Measurements from ENCODE around the gene DENND1A. TPM values are rescaled to one million over a fixed set of nuclear protein-coding genes. Genes with fewer than 3 reads are reported as not detected.

The DENND1A gene
- total and polyA plus RNA-seq, 2 experiments from 2014 or later: 13.1 to 28.7 TPM

GRCh38 chr9:123543492-123543891 lies 386.4 kb downstream of the DENND1A start (continued):
- TF ChIP-seq CTCF (conservative IDR thresholded peaks at IDR 0.05; ENCODE audit: low read depth in 2 of 2) (no peak), POLR2AphosphoS5 (IDR thresholded peaks at IDR 0.05; ENCODE audit: low read depth) (no peak), ETS1 (IDR thresholded peaks at IDR 0.05) (no peak), STAT1 (IDR thresholded peaks at IDR 0.05; ENCODE audit: unreplicated experiment) (no peak), EZH2phosphoT487 (IDR thresholded peaks at IDR 0.05; ENCODE audit: unreplicated experiment) (no peak), CREB1 (CRISPR knock-in tag; IDR thresholded peaks at IDR 0.05; ENCODE audit: low read depth) (no peak)

- Histone ChIP-seq H4K20me1 (replicated peaks; ENCODE audit: insufficient read depth) (no peaks in the 10 kb centered on the region; the same call in 1 of the 2 replicates), H3K36me3 (ENCODE audit: insufficient read depth) (no peaks in the 10 kb centered on the region), H3F3A (replicated peaks; ENCODE audit: low read depth) (no peaks in the 10 kb centered on the region), H3K4me1 (ENCODE audit: insufficient read depth) (no peaks in the 10 kb centered on the region), H3K27me3 (ENCODE audit: insufficient read depth) (no peaks in the 10 kb centered on the region), H3K4me3 (no peak overlapping the region), H3K27ac (ENCODE audit: low read depth) (no peak overlapping the region), H2AFZ (no peak overlapping the region), H3K9me2 (ENCODE audit: insufficient read depth) (no peaks in the 10 kb centered on the region), H3K4me2 (no peak overlapping the region), H3K79me2 (replicated peaks; ENCODE audit: insufficient read depth) (no peaks in the 10 kb centered on the region)
- DNase-seq (ENCODE audit: low spot score): no peak
- Mint-ChIP-seq H3K27me3 (ENCODE audit: insufficient read depth, low read depth, poor library complexity) (peaks cover 9% of the 10 kb centered on the region), H3K4me1 (peaks cover 10% of the 10 kb centered on the region), H3K36me3 (ENCODE audit: low read depth) (0 out of 3 replicates have a peak, but pooled peaks cover 3% of the 10 kb centered on the region), H3K9me3 (no peaks in the 10 kb centered on the region), H3K4me3 (no peak overlapping the region), H3K27ac (no peak overlapping the region)
- TF ChIP-seq POLR2AphosphoS5 (IDR thresholded peaks at IDR 0.05; ENCODE audit: low read depth): no peak
- TF ChIP-seq ZNF114 (CRISPR knock-in tag; IDR thresholded peaks at IDR 0.05): no peak
- no peak for TF ChIP-seq ZNF331 (CRISPR knock-in tag; IDR thresholded peaks at IDR 0.05; ENCODE audit: low read depth)
- TF ChIP-seq JUNB (IDR thresholded peaks at IDR 0.05; ENCODE audit: unreplicated experiment): no peak
- TF ChIP-seq NANOG (IDR thresholded peaks at IDR 0.05; ENCODE audit: borderline replicate concordance): no peak
- TF ChIP-seq STAT1 (IDR thresholded peaks at IDR 0.05; ENCODE audit: unreplicated experiment): no peak
- TF ChIP-seq CTCF (conservative IDR thresholded peaks at IDR 0.05; ENCODE audit: low read depth in 2 of 2): no peak
- no peak for TF ChIP-seq ETS1 (IDR thresholded peaks at IDR 0.05)
- no peak for TF ChIP-seq CREB1 (CRISPR knock-in tag; IDR thresholded peaks at IDR 0.05; ENCODE audit: low read depth)
- no peak for TF ChIP-seq REST (IDR thresholded peaks at IDR 0.05; ENCODE audit: unreplicated experiment)
- TF ChIP-seq EZH2phosphoT487 (IDR thresholded peaks at IDR 0.05; ENCODE audit: unreplicated experiment): no peak
- ATAC-seq: no peak
Measured at GRCh38 chr9:123542435-123543225, 387.3 kb downstream of the DENND1A start.
